ENCODE results near the gene TMEM240.

- TF ChIP-seq EZH2 (IDR thresholded peaks at IDR 0.05; ENCODE audit: insufficient read depth, poor library complexity, severe bottlenecking) (no peak), EZH2phosphoT487 (IDR thresholded peaks at IDR 0.05; ENCODE audit: insufficient read depth, low read depth) (no peak)
Measured at GRCh38 chr1:1550087-1550486, 9.7 kb upstream of the TMEM240 start.

Data from GM23248 (cell line).